MM.1S (cell line): Measurements from ENCODE around the gene ATL1.

Experiments used
- DNase-seq: peaks from one replicate; pipeline ENCODE4 v3.0.0-alpha.2; 2015
- H2AFZ ChIP-seq: fragments of 300-600 bp; sonication (generic); 2 replicates; pipeline ENCODE4 v1.6.0; 2016; ENCODE audit warnings: antibody characterized with exemption, low read length
- H3F3A ChIP-seq: fragments of 300-600 bp; sonication (generic); 2 replicates; pipeline ENCODE4 v1.6.1; 2016; ENCODE audit warnings: mild to moderate bottlenecking, antibody characterized with exemption, low read length, moderate library complexity, mixed read lengths; ENCODE audit not compliant: insufficient read depth
- H3K27ac ChIP-seq: fragments of 300-600 bp; sonication (generic); 2 replicates; pipeline ENCODE4 v1.5.1; 2016; ENCODE audit warnings: mild to moderate bottlenecking, low read length
- H3K27me3 ChIP-seq: fragments of 300-600 bp; sonication (generic); replicated peaks from 2 replicates; pipeline ENCODE4 v1.6.0; 2016; ENCODE audit warnings: low read length; ENCODE audit not compliant: insufficient read depth
- H3K36me3 ChIP-seq: fragments of 300-600 bp; sonication (generic); replicated peaks from 2 replicates; pipeline ENCODE4 v1.6.1; 2016; ENCODE audit warnings: mild to moderate bottlenecking, low read length, mixed read lengths; ENCODE audit not compliant: insufficient read depth
- H3K4me1 ChIP-seq: fragments of 300-600 bp; sonication (generic); 2 replicates; pipeline ENCODE4 v1.6.1; 2016; ENCODE audit warnings: low read length, mixed read lengths
- H3K4me2 ChIP-seq: fragments of 300-600 bp; sonication (generic); 2 replicates; pipeline ENCODE4 v1.6.0; 2016; ENCODE audit warnings: low read depth, low read length
- H3K4me3 ChIP-seq: fragments of 300-600 bp; sonication (generic); 2 replicates; pipeline ENCODE4 v1.5.1; 2016; ENCODE audit warnings: low read length, mixed read lengths
- H3K79me2 ChIP-seq: fragments of 300-600 bp; sonication (generic); 2 replicates; pipeline ENCODE4 v1.6.1; 2016; ENCODE audit warnings: mixed run types, low read length, mixed read lengths
- H3K9ac ChIP-seq: fragments of 300-600 bp; sonication (generic); 2 replicates; pipeline ENCODE4 v1.6.1; 2016; ENCODE audit warnings: low read length, mixed read lengths
- H3K9me2 ChIP-seq: fragments of 300-600 bp; sonication (generic); replicated peaks from 2 replicates; pipeline ENCODE4 v1.6.1; 2016; ENCODE audit warnings: mild to moderate bottlenecking, low read length, mixed read lengths; ENCODE audit not compliant: insufficient read depth
- H3K9me3 ChIP-seq: fragments of 300-600 bp; sonication (generic); replicated peaks from 2 replicates; pipeline ENCODE4 v1.6.1; 2016; ENCODE audit warnings: mild to moderate bottlenecking, low read length, mixed read lengths; ENCODE audit not compliant: insufficient read depth
- H4K20me1 ChIP-seq: fragments of 300-600 bp; sonication (generic); 2 replicates; pipeline ENCODE4 v1.6.1; 2016; ENCODE audit warnings: mild to moderate bottlenecking, low read length, moderate library complexity, mixed read lengths; ENCODE audit not compliant: insufficient read depth
- CTCF ChIP-seq: fragments of 300-600 bp; sonication (generic); IDR thresholded peaks from 2 replicates; pipeline ENCODE4 v1.5.1; 2016; ENCODE audit warnings: antibody characterized with exemption, low read length, mixed read lengths
- EZH2 ChIP-seq: fragments of 300-600 bp; sonication (generic); optimal IDR thresholded peaks from 2 replicates; pipeline ENCODE3; 2017; ENCODE audit warnings: low read depth, mild to moderate bottlenecking, antibody characterized with exemption, low read length, mixed read lengths
- EZH2phosphoT487 ChIP-seq: fragments of 300-600 bp; sonication (generic); IDR thresholded peaks from 2 replicates; pipeline ENCODE4 v1.6.1; 2018; ENCODE audit warnings: antibody characterized with exemption, low read length

Gene ATL1

GRCh38 chr14:50523271-50524041 lies 36.5 kb upstream of the ATL1 start:
- no peak overlapping the region for H3K27ac ChIP-seq
- no peaks in the 10 kb centered on the region for H3K36me3 ChIP-seq
- TF ChIP-seq EZH2phosphoT487 (no peak), CTCF (no peak), EZH2 (no peak)
- no peak overlapping the region for H3K4me3 ChIP-seq
- DNase-seq: no peak
- peaks cover 10% of the 10 kb centered on the region; the same call in 1 of the 2 replicates for H3F3A ChIP-seq
- H3K9me3 ChIP-seq: no peaks in the 10 kb centered on the region
- H3K9me2 ChIP-seq: no peaks in the 10 kb centered on the region
- peaks cover 8% of the 10 kb centered on the region for H3K4me1 ChIP-seq
- H3K79me2 ChIP-seq: peaks cover 68% of the 10 kb centered on the region
- H4K20me1 ChIP-seq: no peaks in the 10 kb centered on the region
- H2AFZ ChIP-seq: no peak overlapping the region
- no peaks in the 10 kb centered on the region for H3K27me3 ChIP-seq
- H3K4me2 ChIP-seq: no peak overlapping the region
- H3K9ac ChIP-seq: no peak overlapping the region

GRCh38 chr14:50524060-50524459 lies 35.9 kb upstream of the ATL1 start:
- H3K4me1 ChIP-seq: peaks cover 8% of the 10 kb centered on the region
- no peaks in the 10 kb centered on the region for H3K27me3 ChIP-seq
- no peak for TF ChIP-seq EZH2phosphoT487
- TF ChIP-seq EZH2: no peak
- TF ChIP-seq CTCF: no peak
- no peak overlapping the region for H2AFZ ChIP-seq
- H3K36me3 ChIP-seq: no peaks in the 10 kb centered on the region
- H3K27ac ChIP-seq: no peak overlapping the region
- no peaks in the 10 kb centered on the region for H4K20me1 ChIP-seq
- peaks cover 72% of the 10 kb centered on the region for H3K79me2 ChIP-seq
- peaks cover 10% of the 10 kb centered on the region; the same call in 1 of the 2 replicates for H3F3A ChIP-seq
- no peak overlapping the region for H3K4me3 ChIP-seq
- DNase-seq: no peak
- no peak overlapping the region for H3K9ac ChIP-seq
- H3K4me2 ChIP-seq: no peak overlapping the region
- no peaks in the 10 kb centered on the region for H3K9me2 ChIP-seq
- no peaks in the 10 kb centered on the region for H3K9me3 ChIP-seq

GRCh38 chr14:50524731-50525515 lies 35.0 kb upstream of the ATL1 start:
- H3K36me3 ChIP-seq: no peaks in the 10 kb centered on the region
- TF ChIP-seq EZH2phosphoT487 (no peak), CTCF (no peak), EZH2 (no peak)
- H3K4me1 ChIP-seq: peaks cover 8% of the 10 kb centered on the region
- no peaks in the 10 kb centered on the region for H4K20me1 ChIP-seq
- H3F3A ChIP-seq: peaks cover 10% of the 10 kb centered on the region; the same call in 1 of the 2 replicates
- H3K9me2 ChIP-seq: no peaks in the 10 kb centered on the region
- no peak overlapping the region for H2AFZ ChIP-seq
- DNase-seq: no peak
- no peaks in the 10 kb centered on the region for H3K27me3 ChIP-seq
- H3K4me2 ChIP-seq: no peak overlapping the region
- no peak overlapping the region for H3K27ac ChIP-seq
- no peak overlapping the region for H3K4me3 ChIP-seq
- H3K79me2 ChIP-seq: peaks cover 77% of the 10 kb centered on the region
- H3K9ac ChIP-seq: no peak overlapping the region
- H3K9me3 ChIP-seq: no peaks in the 10 kb centered on the region
